ENCODE measurements around the gene MEIS2.

DNA sequence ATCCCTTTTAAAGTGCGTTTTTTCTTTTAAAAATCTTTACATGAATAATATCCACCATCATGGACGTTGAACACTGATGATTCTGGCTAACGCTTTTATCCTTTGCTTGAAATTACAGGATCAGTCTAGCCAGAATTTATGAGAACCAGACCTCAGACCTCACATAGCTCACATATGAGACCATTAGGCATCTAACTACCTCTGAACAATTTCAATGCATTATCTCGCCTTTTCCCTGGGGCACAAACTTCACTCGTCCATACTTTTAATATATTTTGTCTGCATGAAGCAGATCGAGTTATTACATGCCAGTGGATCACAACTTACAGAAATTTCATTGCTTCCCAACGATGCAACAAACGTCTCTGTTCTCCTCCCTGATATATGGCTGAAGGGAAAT lies 105.6 kb downstream of the MEIS2 start:
- TF ChIP-seq TAF1 (IDR thresholded peaks at IDR 0.05; ENCODE audit: low read depth) (no peak), YY1 (IDR thresholded peaks at IDR 0.05; ENCODE audit: low read depth) (no peak), CEBPB (IDR thresholded peaks at IDR 0.05) (no peak), REST (IDR thresholded peaks at IDR 0.05; ENCODE audit: low read depth) (no peak), EP300 (IDR thresholded peaks at IDR 0.05; ENCODE audit: borderline replicate concordance) (no peak), RAD21 (IDR thresholded peaks at IDR 0.05; ENCODE audit: low read depth) (no peak)

Measured in Ishikawa (cell line).